ENCODE measurements around the gene RABL6. TPM values are rescaled to one million over a fixed set of nuclear protein-coding genes. Genes with fewer than 3 reads are reported as not detected.
"Not testable (repeated sequence)": the region's sequence is repeated elsewhere in the genome, so short reads cannot be mapped to it uniquely, and the experiment has no call there.

Gene RABL6
- total RNA-seq: 90.2 and 99.9 TPM in 2 replicates

GRCh38 chr9:136807281-136808074, at the start of gene RABL6:
RABL6 (plus strand) TSS chr9:136807948; CDS start chr9:136808197, 249 bp downstream.
- DNase-seq (ENCODE audit: extremely low read depth, low read depth, low spot score): no peak

- DNase-seq (ENCODE audit: extremely low read depth, low read depth, low spot score): no peak
These were observed 48.7 kb upstream of the RABL6 start for GRCh38 chr9:136759001-136759400.

GRCh38 chr9:136759436-136760325, 48.1 kb upstream of the RABL6 start:
- DNase-seq (ENCODE audit: extremely low read depth, low read depth, low spot score): no peak

GRCh38 chr9:136760424-136760823, 47.3 kb upstream of the RABL6 start:
- no peak for DNase-seq (ENCODE audit: extremely low read depth, low read depth, low spot score)

- not testable (repeated sequence) for DNase-seq (ENCODE audit: extremely low read depth, low read depth, low spot score)
These were observed 46.8 kb upstream of the RABL6 start for GRCh38 chr9:136760834-136761544.

- DNase-seq (ENCODE audit: extremely low read depth, low read depth, low spot score): no peak
These were observed 46.2 kb upstream of the RABL6 start for GRCh38 chr9:136761545-136761981.

- DNase-seq (ENCODE audit: extremely low read depth, low read depth, low spot score): no peak
These were observed 45.5 kb upstream of the RABL6 start for GRCh38 chr9:136762221-136762691.

- no peak for DNase-seq (ENCODE audit: extremely low read depth, low read depth, low spot score)
These were observed 44.7 kb upstream of the RABL6 start for GRCh38 chr9:136762915-136763648.

GRCh38 chr9:136763649-136764035, 44.1 kb upstream of the RABL6 start:
- no peak for DNase-seq (ENCODE audit: extremely low read depth, low read depth, low spot score)

GRCh38 chr9:136764301-136764891, 43.4 kb upstream of the RABL6 start, which contains the start of gene LCN15:
LCN15 (minus strand) TSS chr9:136764518; CDS start chr9:136764488, 30 bp downstream.
- DNase-seq (ENCODE audit: extremely low read depth, low read depth, low spot score): no peak

GRCh38 chr9:136765041-136765440, 42.7 kb upstream of the RABL6 start:
- no peak for DNase-seq (ENCODE audit: extremely low read depth, low read depth, low spot score)

GRCh38 chr9:136765745-136766409, 41.9 kb upstream of the RABL6 start:
- not testable (repeated sequence) for DNase-seq (ENCODE audit: extremely low read depth, low read depth, low spot score)

GRCh38 chr9:136766410-136767120, 41.2 kb upstream of the RABL6 start:
- not testable (repeated sequence) for DNase-seq (ENCODE audit: extremely low read depth, low read depth, low spot score)

- DNase-seq (ENCODE audit: extremely low read depth, low read depth, low spot score): no peak
These were observed 38.0 kb upstream of the RABL6 start for GRCh38 chr9:136769710-136770191.

- no peak for DNase-seq (ENCODE audit: extremely low read depth, low read depth, low spot score)
These were observed 35.8 kb upstream of the RABL6 start for GRCh38 chr9:136771907-136772415.

- no peak for DNase-seq (ENCODE audit: extremely low read depth, low read depth, low spot score)
These were observed 34.2 kb upstream of the RABL6 start for GRCh38 chr9:136773386-136774044.

GRCh38 chr9:136774416-136775045, 33.2 kb upstream of the RABL6 start:
- DNase-seq (ENCODE audit: extremely low read depth, low read depth, low spot score): no peak

All from glomerular endothelial cell (primary cell).